SIG-M5 treated with dmso at 0.1 percent for 504 hours (cell line): ENCODE measurements around the gene PLCB2.

Experiments used
- DNase-seq: peaks from one replicate; lab custom pipeline; 2025; ENCODE audit not compliant: unreplicated experiment; lab: John Stamatoyannopoulos, UW

Gene PLCB2

GRCh38 chr15:40340740-40341400, 33.1 kb upstream of the PLCB2 start, which contains the start of gene CCDC9B:
Gene CCDC9B, minus strand, starts transcription at chr15:40340939. Its CDS starts 120 bp downstream, at chr15:40340819.
- no peak for DNase-seq

DNA sequence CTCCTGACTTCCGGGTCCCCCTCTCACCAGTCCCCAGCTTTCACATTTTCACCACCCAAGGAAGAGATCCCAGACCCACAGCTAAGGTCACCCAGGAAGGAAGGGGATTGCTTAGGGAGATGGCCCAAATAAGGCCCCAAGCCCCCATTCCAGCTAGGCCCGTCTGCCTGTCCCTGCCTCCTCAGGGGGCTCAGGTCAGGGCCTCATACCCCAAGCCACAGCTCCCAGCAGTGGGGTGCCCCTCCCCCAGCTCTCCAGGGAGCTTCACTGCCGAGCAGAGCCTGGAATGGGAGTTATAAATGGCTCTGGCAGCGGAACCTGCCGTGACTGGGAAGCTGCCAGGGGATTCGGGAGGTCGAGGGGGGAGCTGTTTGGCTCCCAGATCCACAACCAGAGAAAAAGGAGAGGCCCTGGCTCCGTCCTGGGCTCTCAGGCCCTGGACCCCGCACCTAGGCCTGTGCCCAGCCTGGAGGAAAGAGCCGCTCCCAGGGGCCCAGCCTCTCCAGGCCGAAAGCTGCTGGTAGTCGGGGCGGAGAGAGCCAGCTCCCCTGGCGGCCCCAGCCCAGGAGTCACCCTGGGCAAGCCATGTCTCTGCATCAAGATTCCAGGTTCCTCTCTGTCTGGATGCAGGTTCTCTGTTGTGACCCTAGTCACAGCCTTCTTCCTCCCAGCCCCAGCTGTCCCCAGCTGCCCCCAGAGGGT, 32.5 kb upstream of the PLCB2 start:
- DNase-seq, result no peak

DNA sequence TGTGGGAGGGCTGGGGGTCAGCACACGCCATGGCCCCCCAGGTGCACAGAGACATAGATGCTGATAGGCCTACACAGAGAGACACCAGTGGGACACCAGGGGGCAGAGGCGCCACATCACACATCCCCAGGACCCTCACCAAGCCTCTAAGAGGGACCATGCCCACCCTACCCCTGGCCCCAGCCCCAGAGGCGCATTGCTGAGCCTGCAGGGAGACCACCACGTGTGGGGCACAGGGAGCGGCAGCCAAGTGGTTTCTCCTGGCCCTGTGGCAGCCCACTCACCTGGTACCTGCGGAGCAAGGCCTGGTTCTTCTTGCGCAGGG, 31.8 kb upstream of the PLCB2 start:
- no peak for DNase-seq

- no peak for DNase-seq
Measured at GRCh38 chr15:40338921-40339620, 31.3 kb upstream of the PLCB2 start.

- DNase-seq, result peak; percentile 65
Measured at GRCh38 chr15:40338041-40338657, 30.4 kb upstream of the PLCB2 start.

- no peak for DNase-seq
Measured at GRCh38 chr15:40337597-40337996, 29.9 kb upstream of the PLCB2 start.

DNA sequence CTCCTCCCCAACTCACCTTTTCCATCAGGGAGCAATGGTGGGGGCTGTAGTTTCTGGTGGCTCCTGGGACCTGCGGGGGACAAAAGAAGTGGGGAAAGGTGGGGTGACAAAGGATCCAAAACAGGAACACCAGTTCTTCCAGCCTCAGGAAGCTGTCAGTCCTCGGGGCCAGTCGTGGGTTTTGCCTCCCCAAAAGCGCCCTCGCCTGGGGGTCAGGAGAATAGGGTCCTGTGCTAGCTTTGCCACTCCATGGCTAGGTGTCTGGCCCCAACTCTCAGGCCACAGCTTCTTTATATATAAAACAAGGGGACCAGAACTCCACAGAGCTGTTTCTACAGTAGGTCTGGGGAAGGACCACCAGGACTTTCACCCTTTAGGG, 29.0 kb upstream of the PLCB2 start:
- DNase-seq, result no peak

GRCh38 chr15:40335938-40336743, 28.4 kb upstream of the PLCB2 start:
- DNase-seq, result no peak

- DNase-seq, result no peak
Measured at GRCh38 chr15:40334941-40335795, 27.4 kb upstream of the PLCB2 start.

- DNase-seq, result no peak
Measured at GRCh38 chr15:40334541-40334940, 26.8 kb upstream of the PLCB2 start.

DNA sequence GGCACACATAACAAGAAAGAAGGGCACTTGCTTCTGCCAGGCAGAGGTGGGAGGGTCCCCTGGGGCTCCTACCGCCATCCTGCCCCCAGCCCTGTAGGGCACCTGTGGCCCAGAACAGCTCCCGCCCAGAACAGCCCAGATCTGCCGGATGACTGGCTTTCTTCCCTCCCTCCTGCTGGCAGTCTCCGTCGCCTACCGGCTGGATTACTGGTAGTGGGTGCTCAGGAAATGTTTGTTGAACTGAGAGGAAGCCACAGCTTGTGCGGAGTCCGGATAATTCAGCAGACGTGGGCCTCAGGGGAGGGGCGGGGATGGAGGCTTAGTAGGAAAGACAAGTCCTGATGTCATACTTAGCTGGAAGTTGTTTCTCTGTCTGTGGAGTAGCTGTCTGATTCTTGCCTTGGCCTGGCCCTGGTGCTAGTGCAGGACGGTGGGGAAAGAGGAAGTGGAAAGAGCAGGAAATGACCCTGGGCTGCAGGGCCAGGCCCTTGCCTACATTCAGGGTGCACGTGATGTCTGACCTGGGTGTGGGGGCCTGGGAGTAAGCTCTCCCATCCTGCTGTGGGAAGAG, 26.3 kb upstream of the PLCB2 start:
- peak; percentile 73 for DNase-seq

- DNase-seq, result no peak
Measured at GRCh38 chr15:40332113-40332781, 24.5 kb upstream of the PLCB2 start.

DNA sequence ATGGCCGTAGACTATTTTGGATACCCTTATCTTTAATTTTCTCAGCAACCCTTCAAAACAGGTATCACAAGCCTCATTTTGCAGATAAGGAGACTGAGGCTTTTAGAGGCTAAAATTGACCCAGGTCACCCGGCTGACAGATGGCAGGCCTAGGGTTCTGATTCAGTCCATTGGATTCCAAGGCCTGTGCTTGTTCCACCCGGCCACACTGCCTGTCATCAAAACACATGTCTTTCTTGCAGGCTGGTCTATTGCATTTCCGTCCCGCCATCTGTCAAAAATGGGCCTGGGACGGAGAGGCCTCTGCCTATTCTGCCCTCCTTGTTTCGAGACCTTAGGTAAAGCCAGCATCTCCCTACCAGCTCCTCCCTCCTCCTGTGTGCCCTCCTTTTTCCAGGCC, 23.9 kb upstream of the PLCB2 start:
- DNase-seq, result no peak

- DNase-seq, result no peak
Measured at GRCh38 chr15:40331026-40331425, 23.3 kb upstream of the PLCB2 start.

DNA sequence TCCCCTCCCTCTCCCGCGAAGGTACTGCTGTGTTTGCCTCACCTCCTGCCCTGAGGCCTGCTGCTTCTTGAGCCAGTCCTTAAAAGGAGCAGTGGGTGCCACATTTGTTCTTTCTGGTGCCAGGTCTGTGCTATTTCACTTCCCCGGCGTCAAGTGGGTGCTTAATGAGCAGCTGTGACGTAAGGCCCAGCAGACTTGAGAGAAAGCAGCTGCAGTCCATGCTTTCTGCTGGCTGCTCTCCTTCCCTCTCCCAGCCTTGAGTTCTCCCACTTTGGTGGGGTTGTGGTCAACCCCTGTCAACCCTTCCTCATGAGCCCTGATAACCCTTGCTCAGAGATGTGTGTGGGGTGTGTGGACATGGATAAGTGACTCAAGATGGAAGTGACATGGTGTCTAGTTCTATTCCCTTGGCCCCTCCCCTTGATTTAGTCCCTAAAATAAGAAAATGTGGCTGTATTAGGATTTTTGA, 22.7 kb upstream of the PLCB2 start:
- no peak for DNase-seq

GRCh38 chr15:40329804-40330203, 22.1 kb upstream of the PLCB2 start:
- DNase-seq, result no peak

GRCh38 chr15:40328751-40329150, 21.0 kb upstream of the PLCB2 start:
- no peak for DNase-seq

DNA sequence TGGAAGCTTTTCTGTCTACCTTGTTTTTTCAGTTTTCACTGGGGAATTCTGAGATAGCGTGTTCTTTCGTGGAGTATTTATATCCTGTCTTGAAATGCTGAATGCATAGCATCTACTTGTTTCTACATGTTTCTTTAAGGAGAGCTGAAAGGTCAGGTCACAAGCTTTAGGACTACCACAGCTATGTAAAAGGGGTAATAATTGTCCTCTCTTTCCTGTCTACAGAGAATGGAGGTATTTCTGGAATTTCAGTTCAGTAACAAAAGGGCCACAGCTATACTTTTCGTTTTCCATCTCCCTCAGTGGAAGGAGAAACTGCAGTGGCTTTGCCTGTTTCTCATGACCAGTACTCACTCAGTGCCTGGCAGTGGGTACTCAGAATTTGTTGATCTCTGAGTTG, 20.4 kb upstream of the PLCB2 start:
- no peak for DNase-seq

DNA sequence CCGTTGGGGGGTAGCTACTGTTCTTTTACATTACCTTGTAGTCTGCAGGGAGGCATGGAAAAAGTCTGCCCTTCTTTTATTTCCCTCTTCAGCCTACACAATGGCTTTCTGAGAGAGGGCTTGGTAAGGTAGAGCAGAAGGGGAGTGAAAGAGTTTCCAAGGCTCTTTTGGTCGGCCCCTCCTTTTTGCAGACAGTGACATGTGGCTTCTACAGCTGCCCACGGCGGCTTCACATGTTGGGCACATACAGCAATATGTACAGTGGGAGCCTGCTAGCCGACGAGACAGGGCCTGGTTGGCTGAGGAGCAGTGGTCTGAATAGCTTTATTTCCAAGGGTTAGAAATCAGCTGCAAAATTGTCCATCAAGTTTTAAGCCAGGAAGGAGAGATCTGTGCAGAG, 19.7 kb upstream of the PLCB2 start:
- no peak for DNase-seq
